SK-N-MC (cell line): Measurements from ENCODE around the gene NFATC1.

Source experiments
- EZH2 ChIP-seq: fragments of 200-600 bp; sonication (generic); IDR thresholded peaks from one replicate; pipeline ENCODE4 v1.6.1; 2017; ENCODE audit warnings: antibody characterized with exemption
- FOXP2 ChIP-seq: optimal IDR thresholded peaks from 2 replicates; pipeline ENCODE3; 2011; ENCODE audit warnings: mild to moderate bottlenecking, moderate library complexity; ENCODE audit not compliant: insufficient read depth; ENCODE audit errors: extremely low read length, control extremely low read depth
- POLR2AphosphoS5 ChIP-seq: IDR thresholded peaks from 2 replicates; pipeline ENCODE4 v1.6.1; 2012; ENCODE audit warnings: mild to moderate bottlenecking, low read depth, low read length, borderline replicate concordance

DNA sequence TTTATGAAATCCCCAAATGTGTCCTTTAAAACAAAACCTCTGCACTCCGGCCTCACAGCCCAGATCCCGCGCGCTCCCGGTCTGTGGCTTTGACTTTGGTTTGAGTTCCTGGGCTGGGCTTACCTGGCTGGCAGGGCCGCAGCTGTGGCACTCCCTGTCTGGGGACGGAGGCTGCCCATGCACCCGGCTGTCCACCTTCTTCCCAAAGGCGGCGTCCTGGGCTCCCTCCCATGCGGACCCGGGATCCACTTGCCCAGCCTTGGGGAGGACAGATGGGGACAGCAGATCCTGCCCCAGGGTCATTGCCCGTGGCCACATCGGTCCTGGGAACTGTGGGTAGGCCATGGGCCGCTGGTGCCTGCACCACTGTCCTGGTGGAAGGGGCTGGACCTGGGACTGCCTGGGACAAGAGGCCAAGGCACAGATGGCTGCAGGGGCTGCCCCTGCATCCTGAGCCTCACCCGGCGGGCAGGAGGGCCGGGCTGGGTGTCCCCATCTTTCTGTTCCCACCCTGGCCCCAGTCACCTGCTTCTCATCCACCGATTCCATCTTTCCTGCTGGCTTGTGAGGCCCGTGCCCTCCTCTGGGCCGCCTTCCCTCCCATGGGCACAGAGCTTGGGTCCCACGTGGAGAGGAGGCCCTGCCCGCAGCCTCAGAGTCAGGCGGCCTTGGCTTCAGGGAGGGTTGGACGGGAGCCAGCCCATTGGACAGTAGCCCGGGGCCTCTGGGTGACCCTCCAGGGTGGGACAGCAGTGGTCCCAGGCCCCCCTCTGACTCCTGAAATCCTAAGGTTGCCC lies 27.7 kb downstream of the NFATC1 start:
- TF ChIP-seq EZH2 (no peak), POLR2AphosphoS5 (no peak), FOXP2 (no peak)
